ENCODE data around the gene HOXA9. TPM values are rescaled to one million over a fixed set of nuclear protein-coding genes. Genes with fewer than 3 reads are reported as not detected.

The HOXA9 gene
- polyA plus RNA-seq, 1 of the 3 experiments (the other 2 are of a cell fraction) = not detected

- WGBS (ENCODE audit: low lambda C conversion rate) = 40% methylated on average over 31 of the region's 35 CpGs
- TF ChIP-seq ZBTB33 (IDR thresholded peaks at IDR 0.05; ENCODE audit: borderline replicate concordance, low read depth) (no peak), RFX5 (IDR thresholded peaks at IDR 0.05; ENCODE audit: low read length) (no peak), EZH2phosphoT487 (IDR thresholded peaks at IDR 0.05; ENCODE audit: borderline replicate concordance, low read depth) (peak; percentile 35; the same call in 1 of the 2 replicates), NRF1 (IDR thresholded peaks at IDR 0.05; ENCODE audit: low read depth, low read length) (no peak)
- H3K36me3 ChIP-seq (replicated peaks in 1 of 2; ENCODE audit: control insufficient read depth in 1 of 2, insufficient read depth in 2 of 2, low read length in 1 of 2) = no peaks in the 10 kb centered on the region
- no peaks in the 10 kb centered on the region for H3K9me2 ChIP-seq
- peaks cover 0 to 8% of the 10 kb centered on the region in 2 experiments; a peak in 1 of 4 replicates for H3K4me1 ChIP-seq (ENCODE audit: control insufficient read depth in 1 of 2, insufficient read depth in 2 of 2, low read depth in 1 of 2, low read length in 1 of 2)
- no peak overlapping the region for H3K4me2 ChIP-seq
- DNase-seq = no peak
- no peak overlapping the region for H3K4me3 ChIP-seq (ENCODE audit: low read depth in 2 of 2, low read length in 1 of 2)
- H3K27me3 ChIP-seq (ENCODE audit: insufficient read depth) = peaks cover 91% of the 10 kb centered on the region
- no peak overlapping the region for H2AFZ ChIP-seq (ENCODE audit: low read depth)
- ChIA-PET CTCF (interaction anchor here (0.5 to 11.7 kb wide), 9 partner anchors 10 to 1265 kb away, joined by 3 to 270 read pairs (median 5); partner anchors contain the start of genes HOXA3, HOXA5 and HOXA6), POLR2A (no interaction called here)
- no peaks in the 10 kb centered on the region for H3K9me3 ChIP-seq
- H3F3A ChIP-seq (replicated peaks; ENCODE audit: insufficient read depth) = peaks cover 10% of the 10 kb centered on the region
- H3K27ac ChIP-seq (ENCODE audit: low read depth in 2 of 2, low read length in 1 of 2) = no peak overlapping the region
- H3K9ac ChIP-seq = no peak overlapping the region
- H4K20me1 ChIP-seq (ENCODE audit: insufficient read depth) = peaks cover 6% of the 10 kb centered on the region; the same call in 1 of the 2 replicates
- H3K79me2 ChIP-seq (ENCODE audit: insufficient read depth) = no peaks in the 10 kb centered on the region
Measured at GRCh38 chr7:27158436-27159265, 6.7 kb downstream of the HOXA9 start.

GRCh38 chr7:27157702-27158431 lies 7.5 kb downstream of the HOXA9 start:
- H4K20me1 ChIP-seq (ENCODE audit: insufficient read depth) = peaks cover 6% of the 10 kb centered on the region; the same call in 1 of the 2 replicates
- H3K79me2 ChIP-seq (ENCODE audit: insufficient read depth) = no peaks in the 10 kb centered on the region
- H3K9me3 ChIP-seq = no peaks in the 10 kb centered on the region
- H3K4me1 ChIP-seq (ENCODE audit: control insufficient read depth in 1 of 2, insufficient read depth in 2 of 2, low read depth in 1 of 2, low read length in 1 of 2) = peaks cover 0 to 8% of the 10 kb centered on the region in 2 experiments; a peak in 1 of 4 replicates
- no peaks in the 10 kb centered on the region for H3K9me2 ChIP-seq
- H3F3A ChIP-seq (replicated peaks; ENCODE audit: insufficient read depth) = peaks cover 5% of the 10 kb centered on the region
- ChIA-PET POLR2A (no interaction called here), CTCF (interaction anchor here (0.6 to 11.7 kb wide), 8 partner anchors 10 to 1265 kb away, joined by 3 to 270 read pairs (median 6); partner anchors contain the start of genes HOXA11, HOXA3, HOXA5 and HOXA6)
- no peak overlapping the region for H2AFZ ChIP-seq (ENCODE audit: low read depth)
- no peaks in the 10 kb centered on the region for H3K36me3 ChIP-seq (replicated peaks in 1 of 2; ENCODE audit: control insufficient read depth in 1 of 2, insufficient read depth in 2 of 2, low read length in 1 of 2)
- no peak for TF ChIP-seq MAX (IDR thresholded peaks at IDR 0.05; ENCODE audit: low read depth)
- TF ChIP-seq EZH2phosphoT487 (IDR thresholded peaks at IDR 0.05; ENCODE audit: borderline replicate concordance, low read depth) = 0 out of 2 replicates have a peak, but pooled peaks have one; percentile 23
- no peak for TF ChIP-seq TCF12 (IDR thresholded peaks at IDR 0.05)
- no peak for TF ChIP-seq USF1 (IDR thresholded peaks at IDR 0.05; ENCODE audit: borderline replicate concordance, low read depth)
- no peak overlapping the region for H3K4me2 ChIP-seq
- DNase-seq = no peak
- H3K27me3 ChIP-seq (ENCODE audit: insufficient read depth) = peaks cover 91% of the 10 kb centered on the region
- H3K27ac ChIP-seq (ENCODE audit: low read depth in 2 of 2, low read length in 1 of 2) = no peak overlapping the region
- no peak overlapping the region for H3K4me3 ChIP-seq (ENCODE audit: low read depth in 2 of 2, low read length in 1 of 2)
- 38% methylated on average over 29 of the region's 30 CpGs for WGBS (ENCODE audit: low lambda C conversion rate)
- no peak overlapping the region for H3K9ac ChIP-seq
